Activated naive CD8-positive, alpha-beta T cell treated with anti-CD3 and anti-CD28 coated beads, Interleukin-2, amount 50 U/mL, for 24 hours (primary cell): ENCODE measurements around the gene U2AF2.

Experiments
- ATAC-seq: fragments of 150-1000 bp; cut with Tn5 transposase; one replicate; pipeline ENCODE4 v1.10.0; 2021
- DNase-seq: peaks from one replicate; pipeline ENCODE4 v3.0.0; 2021
- H3K27ac Mint-ChIP-seq: one replicate; pipeline ENCODE4 v1.8.0; 2021; ENCODE audit warnings: mild to moderate bottlenecking, mixed read lengths
- H3K27me3 Mint-ChIP-seq: one replicate; pipeline ENCODE4 v1.8.0; 2021; ENCODE audit warnings: mixed read lengths
- H3K36me3 Mint-ChIP-seq: one replicate; pipeline ENCODE4 v1.8.0; 2021; ENCODE audit warnings: low read depth, mixed read lengths
- H3K4me1 Mint-ChIP-seq: one replicate; pipeline ENCODE4 v1.8.0; 2021; ENCODE audit warnings: mixed read lengths
- H3K4me3 Mint-ChIP-seq: one replicate; pipeline ENCODE4 v1.8.0; 2021; ENCODE audit warnings: mild to moderate bottlenecking, moderate library complexity, mixed read lengths
- H3K9me3 Mint-ChIP-seq: one replicate; pipeline ENCODE4 v1.8.0; 2021; ENCODE audit warnings: mixed read lengths

The U2AF2 gene

GRCh38 chr19:55723491-55723890 is 68.7 kb downstream of the U2AF2 start:
- Mint-ChIP-seq H3K9me3 (peaks cover 14% of the 10 kb centered on the region), H3K4me3 (no peak overlapping the region), H3K36me3 (peaks cover 4% of the 10 kb centered on the region), H3K27me3 (peaks cover 37% of the 10 kb centered on the region), H3K27ac (no peak overlapping the region), H3K4me1 (no peaks in the 10 kb centered on the region)
- DNase-seq (no peak), ATAC-seq (no peak)
